Activated T-cell treated with anti-CD3 and anti-CD28 coated beads for 1 hour (primary cell): Measurements from ENCODE around the gene RBM20.

ENCODE experiments used
- DNase-seq: peaks from one replicate; pipeline ENCODE4 v3.0.0-alpha.2; 2020; ENCODE audit warnings: low read depth

Gene RBM20

GRCh38 chr10:110679486-110680272 is 35.5 kb downstream of the RBM20 start:
- DNase-seq, result no peak

GRCh38 chr10:110680273-110681020 is 36.3 kb downstream of the RBM20 start:
- DNase-seq, result no peak

GRCh38 chr10:110681023-110681681 is 37.0 kb downstream of the RBM20 start:
- no peak for DNase-seq

GRCh38 chr10:110682348-110682747 is 38.2 kb downstream of the RBM20 start:
- DNase-seq, result no peak

GRCh38 chr10:110684800-110685446 is 40.8 kb downstream of the RBM20 start:
- no peak for DNase-seq

- DNase-seq, result no peak
These were observed 41.9 kb downstream of the RBM20 start for GRCh38 chr10:110686047-110686446.

- no peak for DNase-seq
These were observed 42.8 kb downstream of the RBM20 start for GRCh38 chr10:110686949-110687348.

GRCh38 chr10:110687400-110687799 is 43.3 kb downstream of the RBM20 start:
- DNase-seq, result no peak

- DNase-seq, result no peak
These were observed 47.0 kb downstream of the RBM20 start for GRCh38 chr10:110691139-110691538.

GRCh38 chr10:110694263-110694662 is 50.1 kb downstream of the RBM20 start:
- no peak for DNase-seq

GRCh38 chr10:110694820-110695538 is 50.8 kb downstream of the RBM20 start:
- no peak for DNase-seq

GRCh38 chr10:110695539-110695886 is 51.4 kb downstream of the RBM20 start:
- no peak for DNase-seq

GRCh38 chr10:110696436-110696835 is 52.3 kb downstream of the RBM20 start:
- no peak for DNase-seq

GRCh38 chr10:110698340-110698739 is 54.2 kb downstream of the RBM20 start:
- DNase-seq, result no peak

GRCh38 chr10:110698782-110699201 is 54.7 kb downstream of the RBM20 start:
- DNase-seq, result no peak

GRCh38 chr10:110699859-110700468 is 55.8 kb downstream of the RBM20 start:
- DNase-seq, result no peak

GRCh38 chr10:110700947-110701616 is 56.9 kb downstream of the RBM20 start:
- no peak for DNase-seq

- DNase-seq, result no peak
These were observed 57.5 kb downstream of the RBM20 start for GRCh38 chr10:110701617-110701971.

- no peak for DNase-seq
These were observed 59.9 kb downstream of the RBM20 start for GRCh38 chr10:110704070-110704469.

GRCh38 chr10:110704906-110705476 is 60.9 kb downstream of the RBM20 start:
- no peak for DNase-seq
